GM21360 (cell line): ENCODE results near the gene TLR6.

ENCODE experiments used
- ATAC-seq: cut with Tn5 transposase; IDR thresholded peaks from one replicate; pipeline ENCODE4 v1.9.1; 2021; ENCODE audit warnings: mild to moderate bottlenecking, moderate library complexity; ENCODE audit not compliant: unreplicated experiment

Gene TLR6

DNA sequence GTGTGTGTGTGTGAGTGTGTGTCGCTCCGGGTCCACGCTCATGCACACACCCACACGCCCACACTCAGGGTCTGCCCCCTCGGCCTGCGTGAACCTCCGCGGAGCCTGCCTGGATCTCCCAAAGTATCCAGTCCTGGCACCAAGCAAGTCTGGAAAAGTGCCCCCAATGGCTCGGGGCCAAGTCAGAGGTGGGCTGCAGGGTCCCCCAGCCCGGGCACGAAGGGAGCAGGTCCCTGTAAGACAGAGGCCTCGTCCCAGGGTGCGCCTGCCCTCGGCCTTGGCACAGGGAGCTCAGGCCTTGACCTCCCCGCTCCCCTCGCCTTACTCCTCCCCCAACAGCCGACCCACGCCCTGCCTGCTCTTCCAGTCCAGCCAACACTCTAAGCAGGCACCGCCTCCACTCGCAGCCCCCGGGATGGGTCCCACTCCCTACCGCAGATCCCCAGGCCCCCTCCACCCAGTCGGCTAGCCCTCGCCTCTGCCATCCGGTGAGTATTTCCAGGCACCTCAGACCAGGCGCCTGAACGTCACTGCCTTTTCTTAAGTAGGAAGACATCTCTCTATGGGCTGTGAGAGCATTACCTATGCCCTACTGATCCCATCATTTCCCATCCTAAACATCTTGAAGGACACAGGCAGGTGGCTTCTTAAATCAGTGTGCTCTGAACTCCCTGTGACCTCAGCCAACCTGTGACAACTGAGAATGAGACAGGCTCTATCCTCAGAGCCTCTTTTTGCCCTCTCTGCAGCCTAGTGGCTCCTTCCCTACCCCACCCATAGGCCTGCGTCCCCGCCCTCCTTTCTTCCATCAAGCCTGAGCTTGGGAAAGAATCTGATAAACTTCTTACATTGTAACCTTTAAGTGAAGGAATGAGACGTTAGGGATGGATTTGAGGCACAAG, 11.7 kb upstream of the TLR6 start:
- ATAC-seq: no peak

DNA sequence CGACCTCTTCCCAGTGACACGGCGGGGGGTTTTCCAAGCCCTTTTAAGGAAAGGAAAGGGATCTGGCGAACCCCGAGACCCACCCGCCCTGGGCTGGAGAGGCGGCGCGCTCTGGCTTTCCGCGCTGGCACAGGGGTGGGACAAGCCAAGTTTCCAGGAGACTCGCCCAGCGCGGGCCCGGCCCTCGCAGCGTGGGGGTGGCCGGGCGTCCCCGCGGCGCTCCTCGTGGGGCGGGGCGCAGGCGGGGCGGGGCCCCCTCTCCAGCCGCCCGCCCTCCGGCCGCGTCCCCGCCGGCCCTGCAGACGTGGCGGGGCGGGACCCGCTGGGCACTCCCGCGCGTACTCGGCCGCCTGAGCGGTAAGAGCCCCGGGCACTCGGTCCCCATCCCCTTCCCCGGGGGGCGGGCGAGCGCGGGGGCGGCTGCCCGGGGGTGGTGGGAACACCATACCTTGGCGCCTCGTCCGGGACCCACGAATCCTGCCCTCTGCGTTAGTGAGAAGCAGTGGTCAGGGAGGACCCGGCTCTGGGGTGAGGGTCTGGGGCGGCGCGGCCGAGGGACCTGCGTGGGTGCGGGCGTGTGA, 11.0 kb upstream of the TLR6 start, which contains the start of gene FAM114A1:
Gene FAM114A1 (plus strand): TSS at position 329 of the 581 bp plus-strand sequence. CDS start 10,273 bp downstream, outside the sequence.
- ATAC-seq: peak; percentile 87

- no peak for ATAC-seq
Measured at GRCh38 chr4:38866973-38867477, 10.4 kb upstream of the TLR6 start.

DNA sequence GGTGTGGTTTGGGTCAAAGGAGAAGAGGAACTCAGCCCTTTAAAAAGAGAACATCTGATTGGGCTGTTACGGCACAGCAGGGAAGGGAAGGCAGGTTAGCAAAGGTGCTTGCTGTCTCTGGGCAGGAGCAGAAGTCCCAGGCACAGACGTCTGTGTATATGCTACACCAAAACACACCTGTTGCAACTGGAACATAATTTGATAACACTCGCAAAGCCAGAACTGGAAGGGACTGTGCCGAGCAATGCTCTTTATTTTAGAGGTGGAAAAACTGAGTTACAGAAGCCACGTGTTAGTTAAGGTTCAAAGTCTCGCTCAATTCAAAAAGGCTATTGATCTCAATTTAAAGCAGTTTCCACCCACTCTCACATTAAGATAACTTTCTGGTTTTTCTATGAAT, 8.8 kb upstream of the TLR6 start:
- ATAC-seq: no peak

DNA sequence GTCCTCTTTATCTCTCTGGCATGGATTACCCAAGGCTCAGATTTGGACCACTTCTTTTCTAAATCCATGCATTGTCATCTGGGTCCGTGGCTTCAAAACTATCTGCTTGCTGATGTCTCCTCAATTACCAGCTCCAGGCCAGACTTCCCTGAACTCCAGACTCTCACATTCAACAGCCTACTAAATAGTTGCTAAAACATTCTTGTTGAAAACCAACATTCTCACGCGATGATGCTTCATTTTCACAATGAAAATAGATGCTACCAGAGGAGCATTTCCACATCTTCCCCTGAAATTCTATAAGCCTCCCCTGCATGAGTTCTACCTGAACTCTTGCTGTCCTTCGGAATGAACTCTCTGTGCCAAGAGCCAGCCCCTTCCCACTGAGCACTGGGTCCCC, 5.2 kb upstream of the TLR6 start:
- no peak for ATAC-seq

DNA sequence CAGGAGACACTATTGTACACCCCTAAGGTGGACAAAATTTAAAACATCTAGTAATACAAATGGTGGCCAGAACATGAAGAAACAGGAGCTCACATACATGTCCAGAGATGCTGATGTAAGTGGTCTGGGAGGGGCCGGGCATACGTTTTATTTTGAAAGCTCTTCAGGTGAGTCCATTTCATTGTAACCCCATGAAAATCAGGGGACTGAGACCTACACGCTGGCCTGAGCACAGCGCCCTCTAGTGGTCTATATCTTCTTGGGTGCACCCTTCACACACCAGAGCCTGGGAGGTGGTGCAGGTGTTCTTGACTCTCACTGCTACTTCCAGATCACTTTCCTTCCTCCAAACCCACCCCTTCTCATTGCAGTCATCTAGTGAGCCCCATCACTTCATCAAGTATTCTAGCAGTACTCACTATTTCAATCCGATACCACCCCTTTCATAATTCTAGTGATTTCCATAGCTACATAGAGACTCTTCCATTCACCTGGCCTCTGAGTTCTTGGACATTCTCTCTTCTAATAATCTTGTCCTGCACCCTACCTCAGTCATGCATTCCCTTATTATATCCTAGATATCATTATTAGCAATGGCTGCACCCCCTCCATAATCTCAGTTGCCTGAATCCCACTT, 4.3 kb upstream of the TLR6 start:
- no peak for ATAC-seq

GRCh38 chr4:38859501-38859900, 2.9 kb upstream of the TLR6 start:
- no peak for ATAC-seq

- ATAC-seq: no peak
Measured at GRCh38 chr4:38858097-38858420, 1.4 kb upstream of the TLR6 start.

GRCh38 chr4:38857354-38858096, 908 bp upstream of the TLR6 start:
- ATAC-seq: peak; percentile 52

GRCh38 chr4:38856046-38856445, 571 bp downstream of the TLR6 start:
- no peak for ATAC-seq

GRCh38 chr4:38855466-38855865, 1.2 kb downstream of the TLR6 start:
- no peak for ATAC-seq

DNA sequence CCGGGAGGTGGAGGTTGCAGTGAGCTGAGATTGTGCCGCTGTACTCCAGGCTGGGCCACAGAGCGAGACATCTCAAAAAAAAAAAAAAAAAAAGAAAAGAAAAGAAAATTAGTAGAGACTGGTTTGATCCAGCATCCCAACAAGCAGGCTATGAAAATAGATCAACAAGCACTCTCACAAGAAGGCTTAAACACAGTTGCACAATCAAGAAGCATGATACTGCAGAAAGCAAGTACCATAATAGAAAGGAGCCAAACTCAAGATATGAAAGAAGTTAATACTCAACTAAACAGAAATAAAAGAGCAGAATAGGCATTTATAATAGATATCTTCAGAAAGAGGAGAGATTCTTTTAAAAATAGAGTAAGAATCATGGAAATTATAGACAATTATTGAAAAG, 10.6 kb downstream of the TLR6 start:
- ATAC-seq: no peak

GRCh38 chr4:38842994-38843393, 13.6 kb downstream of the TLR6 start:
- ATAC-seq: no peak

GRCh38 chr4:38837849-38838248, 18.8 kb downstream of the TLR6 start:
- no peak for ATAC-seq

- ATAC-seq: no peak
Measured at GRCh38 chr4:38837334-38837733, 19.3 kb downstream of the TLR6 start.

DNA sequence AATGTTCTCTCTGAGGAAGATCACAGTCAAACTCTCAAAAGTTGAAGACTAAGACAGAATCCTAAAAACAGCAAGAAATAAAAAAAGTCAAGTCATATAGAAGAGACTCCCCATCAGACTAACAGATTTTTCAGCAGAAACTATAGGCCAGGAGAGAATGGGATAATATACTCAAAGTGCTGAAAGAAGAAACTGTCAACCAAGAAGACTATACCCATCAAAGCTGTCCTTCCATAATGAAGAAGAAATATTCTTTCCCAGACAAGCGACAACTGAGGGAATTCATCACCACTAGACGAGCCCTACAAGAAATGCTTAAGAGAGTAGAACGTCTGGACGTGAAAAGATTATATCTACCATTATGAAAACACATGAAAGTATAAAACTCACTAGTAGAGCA, 22.0 kb downstream of the TLR6 start:
- ATAC-seq: no peak

- no peak for ATAC-seq
Measured at GRCh38 chr4:38832624-38833528, 23.7 kb downstream of the TLR6 start.

- ATAC-seq: no peak
Measured at GRCh38 chr4:38832206-38832605, 24.4 kb downstream of the TLR6 start.

DNA sequence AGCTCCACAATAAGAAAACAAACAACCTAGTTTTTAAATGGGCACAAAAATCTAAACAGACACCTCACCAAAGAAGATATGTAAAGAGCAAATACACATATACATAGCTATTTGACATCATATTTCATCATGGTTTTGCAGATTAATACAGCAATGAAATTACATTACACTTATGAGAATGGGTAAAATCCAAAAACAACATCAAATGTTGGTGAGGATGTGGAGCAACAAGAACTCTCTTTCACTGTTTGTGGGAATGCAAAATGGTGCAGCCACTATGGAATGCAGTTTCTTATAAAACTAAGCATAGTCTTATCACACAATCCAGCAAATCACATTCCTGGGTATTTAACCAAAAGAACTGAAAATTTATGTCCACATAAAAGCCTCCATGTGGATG, 25.0 kb downstream of the TLR6 start:
- no peak for ATAC-seq

DNA sequence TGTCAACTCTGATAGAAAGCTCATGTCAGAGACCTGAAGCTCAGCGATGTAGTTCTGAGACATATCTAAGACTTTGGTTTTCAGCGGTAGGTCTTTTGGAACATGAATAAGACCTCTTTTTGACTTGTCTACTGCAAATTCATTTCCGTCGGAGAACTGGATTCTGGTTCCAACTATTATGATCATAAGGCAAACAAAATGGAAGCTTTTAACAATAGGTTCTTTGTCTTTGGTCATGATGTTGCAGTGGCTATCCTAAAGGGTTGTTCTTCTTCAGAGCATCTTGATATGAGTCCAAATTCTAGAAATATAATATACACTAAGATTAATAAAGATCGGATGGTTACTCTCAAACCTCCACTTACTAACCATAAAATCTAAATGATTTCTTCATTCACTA, 27.4 kb downstream of the TLR6 start:
- ATAC-seq: no peak
